Type B pancreatic cell (in vitro differentiated cells): ENCODE measurements around the gene OLIG2. TPM values are rescaled to one million over a fixed set of nuclear protein-coding genes. Genes with fewer than 3 reads are reported as not detected.

ENCODE experiments used
- DNase-seq: peaks from one replicate; pipeline ENCODE4 v3.0.0; 2021; ENCODE audit warnings: mixed read lengths; ENCODE audit not compliant: unreplicated experiment; ENCODE audit errors: extremely low spot score
- H3K27ac Mint-ChIP-seq: 2 replicates; pipeline ENCODE4 v1.8.0; 2021; ENCODE audit warnings: mild to moderate bottlenecking, mixed read lengths
- H3K27me3 Mint-ChIP-seq: 2 replicates; pipeline ENCODE4 v1.8.0; 2021; ENCODE audit warnings: mixed read lengths
- H3K36me3 Mint-ChIP-seq: 2 replicates; pipeline ENCODE4 v1.8.0; 2021; ENCODE audit warnings: mixed read lengths
- H3K4me1 Mint-ChIP-seq: one replicate; pipeline ENCODE4 v1.8.0; 2021; ENCODE audit warnings: mixed read lengths; ENCODE audit not compliant: unreplicated experiment
- H3K4me3 Mint-ChIP-seq: 2 replicates; pipeline ENCODE4 v1.8.0; 2021; ENCODE audit warnings: mild to moderate bottlenecking, mixed read lengths
- H3K9me3 Mint-ChIP-seq: 2 replicates; pipeline ENCODE4 v1.8.0; 2021; ENCODE audit warnings: mixed read lengths
- CTCF ChIP-seq: fragments of 200-600 bp; sonication (generic); conservative IDR thresholded peaks from 2 replicates; pipeline ENCODE4 v1.5.0; 2021; ENCODE audit warnings: antibody characterized with exemption, mild to moderate bottlenecking
- total RNA-seq: library from RNA; stranded (reverse); gene quantifications from 2 replicates; pipeline ENCODE4 v1.2.1, GENCODE V29; 2021; ENCODE audit warnings: low replicate concordance

OLIG2 gene
- total RNA-seq, 1 donor from 2014 or later: 1.4 TPM

DNA sequence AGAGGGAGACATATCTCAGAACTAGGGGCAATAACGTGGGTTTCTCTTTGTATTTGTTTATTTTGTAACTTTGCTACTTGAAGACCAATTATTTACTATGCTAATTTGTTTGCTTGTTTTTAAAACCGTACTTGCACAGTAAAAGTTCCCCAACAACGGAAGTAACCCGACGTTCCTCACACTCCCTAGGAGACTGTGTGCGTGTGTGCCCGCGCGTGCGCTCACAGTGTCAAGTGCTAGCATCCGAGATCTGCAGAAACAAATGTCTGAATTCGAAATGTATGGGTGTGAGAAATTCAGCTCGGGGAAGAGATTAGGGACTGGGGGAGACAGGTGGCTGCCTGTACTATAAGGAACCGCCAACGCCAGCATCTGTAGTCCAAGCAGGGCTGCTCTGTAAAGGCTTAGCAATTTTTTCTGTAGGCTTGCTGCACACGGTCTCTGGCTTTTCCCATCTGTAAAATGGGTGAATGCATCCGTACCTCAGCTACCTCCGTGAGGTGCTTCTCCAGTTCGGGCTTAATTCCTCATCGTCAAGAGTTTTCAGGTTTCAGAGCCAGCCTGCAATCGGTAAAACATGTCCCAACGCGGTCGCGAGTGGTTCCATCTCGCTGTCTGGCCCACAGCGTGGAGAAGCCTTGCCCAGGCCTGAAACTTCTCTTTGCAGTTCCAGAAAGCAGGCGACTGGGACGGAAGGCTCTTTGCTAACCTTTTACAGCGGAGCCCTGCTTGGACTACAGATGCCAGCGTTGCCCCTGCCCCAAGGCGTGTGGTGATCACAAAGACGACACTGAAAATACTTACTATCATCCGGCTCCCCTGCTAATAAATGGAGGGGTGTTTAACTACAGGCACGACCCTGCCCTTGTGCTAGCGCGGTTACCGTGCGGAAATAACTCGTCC is 1.3 kb upstream of the OLIG2 start:
- Mint-ChIP-seq H3K27ac (no peak overlapping the region), H3K9me3 (no peaks in the 10 kb centered on the region), H3K4me1 (peaks cover 11% of the 10 kb centered on the region), H3K27me3 (peaks cover 87% of the 10 kb centered on the region), H3K4me3 (peak overlapping the region; percentile 89), H3K36me3 (no peaks in the 10 kb centered on the region)
- no peak for DNase-seq
- TF ChIP-seq CTCF: no peak

- DNase-seq: no peak
- Mint-ChIP-seq H3K4me3 (peak overlapping the region; percentile 89), H3K27me3 (peaks cover 89% of the 10 kb centered on the region), H3K27ac (no peak overlapping the region), H3K9me3 (no peaks in the 10 kb centered on the region), H3K4me1 (peaks cover 11% of the 10 kb centered on the region), H3K36me3 (no peaks in the 10 kb centered on the region)
- peak; percentile 59 for TF ChIP-seq CTCF
Observed at GRCh38 chr21:33025106-33025488, 638 bp upstream of the OLIG2 start.

- Mint-ChIP-seq H3K27ac (no peak overlapping the region), H3K4me3 (peak overlapping the region; percentile 89), H3K4me1 (peaks cover 6% of the 10 kb centered on the region), H3K36me3 (no peaks in the 10 kb centered on the region), H3K9me3 (no peaks in the 10 kb centered on the region), H3K27me3 (peaks cover 91% of the 10 kb centered on the region)
- no peak for DNase-seq
- no peak for TF ChIP-seq CTCF
Observed at GRCh38 chr21:33026443-33026858, 716 bp downstream of the OLIG2 start.

- peaks cover 6% of the 10 kb centered on the region for H3K4me1 Mint-ChIP-seq
- DNase-seq: no peak
- peaks cover 91% of the 10 kb centered on the region for H3K27me3 Mint-ChIP-seq
- H3K27ac Mint-ChIP-seq: no peak overlapping the region
- H3K36me3 Mint-ChIP-seq: no peaks in the 10 kb centered on the region
- TF ChIP-seq CTCF: no peak
- H3K9me3 Mint-ChIP-seq: no peaks in the 10 kb centered on the region
- peak overlapping the region; percentile 89 for H3K4me3 Mint-ChIP-seq
Observed at GRCh38 chr21:33026878-33027400, 1.2 kb downstream of the OLIG2 start.

- peaks cover 6% of the 10 kb centered on the region for H3K4me1 Mint-ChIP-seq
- no peak for TF ChIP-seq CTCF
- H3K9me3 Mint-ChIP-seq: no peaks in the 10 kb centered on the region
- no peak overlapping the region for H3K4me3 Mint-ChIP-seq
- no peak overlapping the region for H3K27ac Mint-ChIP-seq
- DNase-seq: no peak
- peaks cover 91% of the 10 kb centered on the region for H3K27me3 Mint-ChIP-seq
- no peaks in the 10 kb centered on the region for H3K36me3 Mint-ChIP-seq
Observed at GRCh38 chr21:33027401-33028286, 1.9 kb downstream of the OLIG2 start.
